Adrenal gland (tissue), 12 donors: ENCODE results near the gene NAPA. TPM values are rescaled to one million over a fixed set of nuclear protein-coding genes. Genes with fewer than 3 reads are reported as not detected.

ENCODE experiments used
- DNase-seq, 7 donors: peaks; one replicate each; pipeline ENCODE4 v3.0.0-alpha.2; 2019 to 2020
- H3K27ac ChIP-seq, 5 donors: fragments of 200-600 bp; sonication (generic) in 4 of 5; 1 replicate in 3 of 5; 2 replicates in 2 of 5; pipeline versions ENCODE4 v1.5.1 to v1.8.0; 2016 to 2020; ENCODE audit warnings: mild to moderate bottlenecking in 1 of 5
- H3K27me3 ChIP-seq: fragments of 200-600 bp; 2 replicates; pipeline ENCODE4 v1.8.0; 2021
- H3K36me3 ChIP-seq, 2 donors: fragments of 200-600 bp; replicated peaks in 1 of 2; 1 replicate in 1 of 2; 2 replicates in 1 of 2; pipeline versions ENCODE4 v1.5.1 to v1.8.0; 2018 to 2022
- H3K4me1 ChIP-seq, 2 donors: fragments of 200-600 bp; replicated peaks in 1 of 2; 1 replicate in 1 of 2; 2 replicates in 1 of 2; pipeline versions ENCODE4 v1.5.1 to v1.8.0; 2018 to 2021
- H3K4me3 ChIP-seq, 4 donors: fragments of 200-600 bp; sonication (generic) in 3 of 4; one replicate each; pipeline ENCODE4 v1.5.1; 2016 to 2018
- H3K9me3 ChIP-seq, 3 donors: fragments of 200-600 bp; sonication (generic) in 1 of 3; replicated peaks in 1 of 3; 1 replicate in 2 of 3; 2 replicates in 1 of 3; pipeline versions ENCODE4 v1.5.1 to v1.8.0; 2016 to 2021
- CTCF ChIP-seq, 6 experiments: fragments of 450-650 bp in 4 of 6; fragments of 200-600 bp in 2 of 6; sonication (generic) in 1 of 6; IDR thresholded peaks; 1 replicate in 5 of 6; 2 replicates in 1 of 6; pipeline versions ENCODE4 v1.5.1 to v1.8.0; 2016 to 2021; ENCODE audit warnings: antibody characterized with exemption in 6 of 6, mild to moderate bottlenecking in 2 of 6, moderate library complexity in 1 of 6
- POLR2A ChIP-seq, 2 donors: fragments of 450-650 bp; IDR thresholded peaks; one replicate each; pipeline ENCODE4 v1.6.1; 2017; ENCODE audit warnings: antibody characterized with exemption in 2 of 2, mild to moderate bottlenecking in 2 of 2, moderate library complexity in 1 of 2
- WGBS, 4 donors: extraction: QIAGEN DNeasy Blood & Tissue Kit in 2 of 4; methylation state at CpG; one replicate each; pipeline versions ENCODE4 v1.1.5 to v1.1.7; 2013 to 2017; 5-methylcytosine and 5-hydroxymethylcytosine counted together
- intact Hi-C, 2 donors: fragments of 100-400 bp; cut with DNase I; formaldehyde crosslinking; loops; one replicate each; pipeline versions ENCODE4 v1.14.1 to v1.15.0; 2022 to 2023
- polyA plus RNA-seq, 3 donors: library from polyadenylated mRNA; stranded (reverse); fragments of 200-250 nt in 2 of 3; fragments of 350-450 nt in 1 of 3; fragmentation: Illumina TruSeq in 1 of 3; extraction: RNeasy Lipid Tissue Mini Kit (QIAGEN cat#74804) in 1 of 3; gene quantifications; one replicate each; pipeline ENCODE4 v1.2.3, GENCODE V29; 2013 to 2014
- total RNA-seq, 9 donors: library from RNA; depleted of rRNA in 4 of 9; stranded (reverse); fragments of >200 nt in 4 of 9; fragments of 120-200 nt in 1 of 9; fragmentation: NEBNext Ultra II Directional in 1 of 9; extraction: Animal tissue kit (Norgen Biotek cat#: 25700) in 1 of 9; gene quantifications; one replicate each; pipeline versions ENCODE4 v1.1.0 to v1.2.4, GENCODE V29; 2013 to 2023
- donor health status: healthy with polysubstance abuse.
- donor health status: Bipolar disorder and iron deficiency.
- donor health status: DM: yes; HTN: yes; CAD: no.
- donor health status: DM: no; HTN: no; CAD: no.
- donor health status: DM: no; HTN: no; CAD: no.
- donor health status: DM: yes; HTN: yes; CAD: no.

NAPA gene
- total and polyA plus RNA-seq, 12 donors = 122 to 481 (median 254) TPM

- 14 to 18% (median 17%) methylated on average over 27 to 28 of the region's 28 CpGs for WGBS, 4 donors
- Histone ChIP-seq H3K4me3 (peak overlapping the region in 1 of 4 donors; percentile 22), H3K4me1 (peaks cover 5 to 9% of the 10 kb centered on the region in 2 donors), H3K36me3 (no peaks in the 10 kb centered on the region), H3K9me3 (no peaks in the 10 kb centered on the region), H3K27me3 (peaks cover 52% of the 10 kb centered on the region), H3K27ac (no peak overlapping the region)
- peak in 3 of 7 donors; percentile 29 to 71 (median 43) for DNase-seq
- no peak for TF ChIP-seq CTCF (IDR thresholded peaks at IDR 0.05)
- TF ChIP-seq POLR2A (IDR thresholded peaks at IDR 0.05) = no peak
- intact Hi-C loops = no loop called here
Observed at GRCh38 chr19:47446534-47447469, 68.1 kb downstream of the NAPA start.

DNA sequence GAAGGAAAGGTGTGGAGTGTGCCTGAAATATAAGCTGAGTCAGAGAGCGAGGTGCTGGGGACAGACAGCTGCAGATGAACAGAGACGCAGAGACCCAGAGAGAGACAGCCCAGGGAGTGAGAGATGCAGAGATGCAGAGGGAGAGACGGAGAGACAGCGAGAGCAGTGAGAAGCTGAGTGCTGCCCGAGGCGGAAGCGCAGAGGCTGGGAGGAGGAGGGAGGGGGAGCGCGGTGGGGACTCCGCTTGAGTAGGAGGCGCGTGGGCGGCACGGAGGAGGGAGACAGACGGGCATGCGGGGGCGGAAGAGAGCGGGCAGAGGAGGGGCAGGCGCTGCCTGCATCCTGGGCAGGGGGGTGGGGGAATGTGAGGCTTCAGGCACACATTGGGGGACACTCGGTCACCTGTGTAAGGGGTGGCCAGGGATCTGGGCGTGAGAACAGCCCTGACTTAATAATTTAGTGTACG, 68.9 kb downstream of the NAPA start:
- H3K27me3 ChIP-seq = peaks cover 60% of the 10 kb centered on the region
- peak; percentile 41 to 83 (median 51) for DNase-seq
- 1 to 4% (median 2%) methylated on average over 19 to 22 of the region's 22 CpGs for WGBS, 4 donors

DNA sequence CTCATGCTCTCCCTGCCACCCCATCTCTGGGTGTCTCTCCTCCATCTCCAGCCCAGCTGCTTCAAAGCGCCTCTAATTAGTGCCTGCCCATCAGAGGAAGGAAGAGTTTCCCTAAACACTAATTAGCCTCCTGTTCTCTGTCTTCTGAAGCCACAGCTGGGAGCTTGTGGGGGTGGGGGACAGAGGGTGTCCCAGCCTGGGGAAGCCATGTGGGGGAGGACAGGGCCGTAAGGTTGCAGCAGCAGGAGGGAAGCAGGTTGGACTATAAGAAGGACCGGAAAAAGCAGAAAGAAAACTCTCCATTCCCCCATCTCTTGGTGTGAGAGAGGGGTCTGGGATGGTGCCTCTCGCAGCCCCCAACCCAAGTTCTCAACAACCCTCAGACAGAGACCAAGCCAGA, 69.3 kb downstream of the NAPA start:
- no peak for TF ChIP-seq CTCF (IDR thresholded peaks at IDR 0.05)
- Histone ChIP-seq H3K4me1 (peaks cover 5 to 9% of the 10 kb centered on the region in 2 donors), H3K9me3 (no peaks in the 10 kb centered on the region), H3K27me3 (peaks cover 61% of the 10 kb centered on the region), H3K4me3 (no peak overlapping the region), H3K27ac (no peak overlapping the region), H3K36me3 (no peaks in the 10 kb centered on the region)
- DNase-seq = no peak
- intact Hi-C loops = no loop called here
- 35 to 59% (median 46%) methylated on average over 4 of the region's 4 CpGs for WGBS, 4 donors

More for the DNA sequence above, 68.9 kb downstream of the NAPA start:
- Histone ChIP-seq H3K27ac (no peak overlapping the region), H3K4me3 (no peak overlapping the region), H3K36me3 (no peaks in the 10 kb centered on the region), H3K4me1 (peaks cover 5 to 9% of the 10 kb centered on the region in 2 donors), H3K9me3 (no peaks in the 10 kb centered on the region)
- TF ChIP-seq CTCF (IDR thresholded peaks at IDR 0.05) = no peak
- no peak for TF ChIP-seq POLR2A (IDR thresholded peaks at IDR 0.05)
- intact Hi-C loops = no loop called here

DNA sequence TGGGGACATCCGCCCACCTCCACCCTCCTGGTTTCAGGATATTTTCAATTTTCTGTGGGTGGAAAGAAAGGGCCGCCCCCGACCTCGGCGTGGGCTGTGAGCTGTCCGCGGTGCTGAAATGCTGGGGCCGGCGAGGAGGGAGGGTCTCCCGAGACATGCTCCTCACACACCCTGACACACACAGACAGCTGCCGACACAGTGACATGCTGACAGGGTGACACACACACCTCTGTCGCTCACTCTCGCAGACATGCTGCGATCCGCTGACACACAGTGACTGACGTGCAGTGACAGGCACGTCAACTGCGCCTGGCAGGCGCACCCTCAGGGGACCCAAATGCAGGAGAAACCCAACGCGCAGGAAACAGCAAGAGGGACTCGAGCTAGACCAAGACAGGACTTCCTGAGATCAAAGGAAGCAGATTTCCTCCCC, 70.5 kb downstream of the NAPA start:
- no peak overlapping the region for H3K4me3 ChIP-seq
- H3K4me1 ChIP-seq = peaks cover 5 to 9% of the 10 kb centered on the region in 2 donors
- no peak for TF ChIP-seq CTCF (IDR thresholded peaks at IDR 0.05)
- TF ChIP-seq POLR2A (IDR thresholded peaks at IDR 0.05) = no peak
- H3K36me3 ChIP-seq = no peaks in the 10 kb centered on the region
- DNase-seq = no peak
- 13 to 21% (median 18%) methylated on average over 5 to 22 of the region's 22 CpGs for WGBS, 4 donors
- peaks cover 61% of the 10 kb centered on the region for H3K27me3 ChIP-seq
- intact Hi-C loops = no loop called here
- no peak overlapping the region for H3K27ac ChIP-seq
- H3K9me3 ChIP-seq = no peaks in the 10 kb centered on the region
